Kidney (tissue), 14 donors: ENCODE data around the gene LSAMP. TPM values are rescaled to one million over a fixed set of nuclear protein-coding genes. Genes with fewer than 3 reads are reported as not detected.

Source experiments
- DNase-seq, 5 donors: peaks; one replicate each; pipeline ENCODE4 v3.0.0-alpha.2; 2013 to 2020
- FAIRE-seq: peaks from 2 replicates; lab custom pipeline; 2012; peaks lifted over from hg19 to GRCh38; lab: Jason Lieb, UNC
- H3K27ac ChIP-seq, 2 donors: one replicate each; pipeline ENCODE4 v1.7.0; 2013; ENCODE audit warnings: low read depth in 2 of 2, low read length in 2 of 2, inconsistent platforms in 1 of 2
- H3K27me3 ChIP-seq: one replicate; pipeline ENCODE4 v1.7.1; 2013; ENCODE audit warnings: low read length, inconsistent platforms; ENCODE audit not compliant: control insufficient read depth, insufficient read depth
- H3K36me3 ChIP-seq, 3 donors: one replicate each; pipeline versions ENCODE4 v1.7.0 to v1.7.1; 2013; ENCODE audit warnings: low read length in 3 of 3, control low read depth in 1 of 3, inconsistent platforms in 1 of 3; ENCODE audit not compliant: insufficient read depth in 3 of 3, control insufficient read depth in 2 of 3
- H3K4me1 ChIP-seq, 3 donors: one replicate each; pipeline versions ENCODE4 v1.7.0 to v1.7.1; 2013; ENCODE audit warnings: low read length in 3 of 3, inconsistent platforms in 1 of 3, low read depth in 1 of 3; ENCODE audit not compliant: control insufficient read depth in 2 of 3, insufficient read depth in 2 of 3
- H3K4me3 ChIP-seq, 3 donors: one replicate each; pipeline versions ENCODE4 v1.7.0 to v1.8.1; 2013; ENCODE audit warnings: low read length in 3 of 3, control low read depth in 1 of 3, inconsistent platforms in 1 of 3
- H3K9ac ChIP-seq, 3 donors: one replicate each; pipeline versions ENCODE4 v1.7.0 to v1.7.1; 2013; ENCODE audit warnings: low read length in 3 of 3, control low read depth in 1 of 3, inconsistent platforms in 1 of 3
- H3K9me3 ChIP-seq, 3 donors: one replicate each; pipeline versions ENCODE4 v1.7.0 to v1.7.1; 2013; ENCODE audit warnings: low read length in 3 of 3, control low read depth in 1 of 3, inconsistent platforms in 1 of 3; ENCODE audit not compliant: control insufficient read depth in 2 of 3, insufficient read depth in 1 of 3
- CTCF ChIP-seq: IDR thresholded peaks from 3 replicates; pipeline ENCODE4 v1.5.1; 2012; ENCODE audit warnings: mild to moderate bottlenecking, moderate library complexity, borderline replicate concordance; ENCODE audit not compliant: insufficient read depth; ENCODE audit errors: extremely low read depth
- intact Hi-C: fragments of 100-400 bp; cut with DNase I; formaldehyde crosslinking; loops from one replicate; pipeline ENCODE4 v1.11.1; 2022
- polyA plus RNA-seq: library from polyadenylated mRNA; stranded (reverse); fragments of 350-450 nt; fragmentation: Illumina TruSeq; extraction: RNeasy Lipid Tissue Mini Kit (QIAGEN cat#74804); gene quantifications from one replicate; pipeline ENCODE4 v1.2.3, GENCODE V29; 2014; ENCODE audit warnings: low read depth, low replicate concordance; ENCODE audit not compliant: insufficient read depth
- total RNA-seq: library from RNA; stranded (reverse); fragmentation: NEBNext Ultra II Directional; extraction: Animal tissue kit (Norgen Biotek cat#: 25700); gene quantifications from one replicate; pipeline ENCODE4 v1.2.1, GENCODE V29; 2021
- donor health status: control.
- donor health status: control.
- donor health status: control.
- donor health status: control.
- donor health status: control.
- donor health status: DM: yes; HTN: yes; CAD: no.
- donor health status: Normal renal cell carcinoma (clear cell type).

LSAMP gene
- total and polyA plus RNA-seq, 2 donors from 2014 or later = 1.4 to 3.5 TPM

- DNase-seq = no peak
- no peaks in the 10 kb centered on the region for H3K36me3 ChIP-seq
- no peak overlapping the region for H3K27ac ChIP-seq
- no peaks in the 10 kb centered on the region for H3K9me3 ChIP-seq
- intact Hi-C loops = no loop called here
- H3K9ac ChIP-seq = no peak overlapping the region
- H3K4me3 ChIP-seq = no peak overlapping the region
- FAIRE-seq = no peak
- H3K27me3 ChIP-seq = no peaks in the 10 kb centered on the region
- TF ChIP-seq CTCF = no peak
- H3K4me1 ChIP-seq = no peaks in the 10 kb centered on the region
These were observed 463.2 kb downstream of the LSAMP start for GRCh38 chr3:115982108-115982507.

GRCh38 chr3:115980709-115981108 is 464.6 kb downstream of the LSAMP start:
- DNase-seq = peak in 3 of 5 donors; percentile 16 to 69 (median 63)
- intact Hi-C loops = no loop called here
- Histone ChIP-seq H3K9me3 (no peaks in the 10 kb centered on the region), H3K36me3 (no peaks in the 10 kb centered on the region), H3K4me1 (no peaks in the 10 kb centered on the region), H3K27me3 (no peaks in the 10 kb centered on the region), H3K4me3 (no peak overlapping the region), H3K27ac (no peak overlapping the region), H3K9ac (no peak overlapping the region)
- TF ChIP-seq CTCF = no peak
- FAIRE-seq = no peak

- H3K4me3 ChIP-seq = no peak overlapping the region
- DNase-seq (no peak), FAIRE-seq (no peak)
- H3K27me3 ChIP-seq = no peaks in the 10 kb centered on the region
- H3K36me3 ChIP-seq = no peaks in the 10 kb centered on the region
- no peak for TF ChIP-seq CTCF
- no peaks in the 10 kb centered on the region for H3K9me3 ChIP-seq
- no peak overlapping the region for H3K9ac ChIP-seq
- intact Hi-C loops = no loop called here
- no peaks in the 10 kb centered on the region for H3K4me1 ChIP-seq
- no peak overlapping the region for H3K27ac ChIP-seq
These were observed 467.4 kb downstream of the LSAMP start for GRCh38 chr3:115977866-115978265.

- Histone ChIP-seq H3K9ac (no peak overlapping the region), H3K27me3 (no peaks in the 10 kb centered on the region), H3K27ac (no peak overlapping the region), H3K4me1 (no peaks in the 10 kb centered on the region), H3K36me3 (no peaks in the 10 kb centered on the region), H3K4me3 (no peak overlapping the region), H3K9me3 (no peaks in the 10 kb centered on the region)
- FAIRE-seq (no peak), DNase-seq (no peak)
- TF ChIP-seq CTCF = no peak
- intact Hi-C loops = no loop called here
These were observed 469.5 kb downstream of the LSAMP start for GRCh38 chr3:115975796-115976195.
